NCI-H446 treated with DMSO at 0.1 percent for 48 hours (cell line): ENCODE results near the gene METTL17.
A peak's percentile ranks its signal among the peaks of the same experiment; 100 is the strongest.
"Not testable (repeated sequence)": the region's sequence is repeated elsewhere in the genome, so short reads cannot be mapped to it uniquely, and the experiment has no call there.

Experiments
- DNase-seq: peaks from one replicate; lab custom pipeline; 2025; lab: John Stamatoyannopoulos, UW

The METTL17 gene

DNA sequence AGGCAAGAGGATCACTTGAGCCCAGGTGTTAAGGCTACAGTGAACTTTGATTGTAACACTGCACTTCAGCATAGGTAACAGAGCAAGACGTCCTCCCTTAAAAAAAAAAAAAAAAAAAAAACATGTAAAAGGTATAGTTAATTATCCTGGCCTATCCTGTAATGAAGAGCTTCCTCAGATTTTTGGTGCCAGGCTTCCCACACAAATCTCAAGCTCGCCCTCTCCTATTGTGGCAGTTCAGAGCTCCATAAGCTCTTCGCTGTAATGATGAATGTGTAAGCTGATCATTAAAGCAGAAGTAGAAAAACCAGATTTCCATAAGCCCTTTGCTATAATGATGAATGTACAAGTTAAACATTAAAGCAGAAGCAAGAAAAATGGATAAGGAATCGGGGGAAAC is 7.3 kb downstream of the METTL17 start:
- no peak for DNase-seq

GRCh38 chr14:20997564-20997963 is 7.8 kb downstream of the METTL17 start:
- DNase-seq: no peak

DNA sequence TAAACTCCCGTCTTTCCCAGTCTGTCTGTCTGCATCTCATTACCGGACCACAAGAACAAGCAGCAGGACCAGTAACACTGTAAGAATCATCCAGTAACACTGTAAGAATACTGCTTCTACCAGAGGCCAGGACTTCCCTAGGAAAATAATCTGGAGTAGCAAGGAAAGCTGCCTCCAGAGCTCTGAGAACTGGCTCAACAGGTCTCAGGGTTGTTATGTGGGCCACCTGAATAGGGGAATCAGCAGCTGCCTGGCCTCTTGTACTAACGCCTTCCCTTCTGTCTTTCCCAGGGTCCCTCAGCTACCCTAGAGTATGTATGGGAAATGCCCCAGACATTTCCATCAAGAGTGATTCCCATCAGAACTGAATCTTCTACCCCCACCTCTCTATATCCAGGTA is 8.4 kb downstream of the METTL17 start:
- DNase-seq: no peak

GRCh38 chr14:20998674-20999366 is 9.0 kb downstream of the METTL17 start, which contains the start of gene SLC39A2:
SLC39A2 (plus strand) TSS chr14:20999293; CDS start chr14:20999447, 154 bp downstream.
- DNase-seq: no peak

DNA sequence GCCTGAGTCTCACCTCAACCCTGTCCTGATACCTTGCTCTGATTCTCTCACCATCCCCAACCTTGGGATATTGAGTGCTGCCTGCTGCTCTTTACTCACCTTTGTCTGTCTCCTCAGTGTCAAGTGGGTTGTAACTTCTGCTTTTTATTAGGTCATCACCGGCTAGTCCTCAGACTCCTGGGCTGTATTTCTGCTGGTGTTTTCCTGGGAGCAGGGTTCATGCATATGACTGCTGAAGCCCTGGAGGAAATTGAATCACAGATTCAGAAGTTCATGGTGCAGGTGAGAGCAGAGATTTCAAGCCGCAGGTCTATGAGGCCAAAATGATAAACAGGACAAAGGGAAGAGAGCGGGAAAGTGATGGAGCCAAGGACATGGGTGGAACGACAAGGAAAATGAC is 9.8 kb downstream of the METTL17 start:
- DNase-seq: no peak

DNA sequence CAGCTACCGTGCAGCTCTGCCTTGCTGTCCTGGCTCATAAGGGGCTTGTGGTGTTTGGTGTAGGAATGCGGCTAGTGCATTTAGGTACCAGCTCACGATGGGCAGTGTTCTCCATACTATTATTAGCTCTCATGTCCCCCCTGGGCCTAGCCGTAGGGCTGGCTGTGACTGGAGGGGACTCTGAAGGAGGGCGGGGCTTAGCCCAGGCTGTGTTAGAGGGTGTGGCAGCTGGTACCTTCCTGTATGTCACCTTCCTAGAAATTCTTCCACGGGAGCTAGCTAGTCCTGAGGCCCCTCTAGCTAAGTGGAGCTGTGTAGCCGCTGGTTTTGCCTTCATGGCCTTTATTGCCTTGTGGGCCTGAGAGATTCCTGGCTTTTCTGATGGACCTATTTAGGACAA is 11.4 kb downstream of the METTL17 start:
- DNase-seq: no peak

GRCh38 chr14:21003788-21004346 is 14.1 kb downstream of the METTL17 start:
- no peak for DNase-seq

DNA sequence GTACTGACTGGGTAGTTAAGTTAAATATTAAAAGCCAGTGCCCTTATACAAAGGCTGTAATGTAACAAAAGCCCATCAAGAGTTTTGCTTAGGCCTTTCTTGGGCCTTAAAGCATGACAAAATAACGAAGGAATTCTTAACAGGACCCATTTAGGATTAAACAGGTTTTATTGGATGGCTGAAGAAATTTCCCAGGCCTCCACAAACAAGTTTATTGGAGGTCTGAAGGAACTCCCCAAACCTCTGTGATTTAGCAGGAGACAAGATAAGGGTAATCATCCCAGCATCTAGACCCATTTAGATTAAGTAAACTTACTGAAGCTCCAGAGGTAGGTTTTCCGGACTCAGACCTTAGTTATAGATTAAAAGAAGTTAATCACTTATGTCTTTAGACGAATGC is 19.9 kb downstream of the METTL17 start:
- DNase-seq: not testable (repeated sequence)

DNA sequence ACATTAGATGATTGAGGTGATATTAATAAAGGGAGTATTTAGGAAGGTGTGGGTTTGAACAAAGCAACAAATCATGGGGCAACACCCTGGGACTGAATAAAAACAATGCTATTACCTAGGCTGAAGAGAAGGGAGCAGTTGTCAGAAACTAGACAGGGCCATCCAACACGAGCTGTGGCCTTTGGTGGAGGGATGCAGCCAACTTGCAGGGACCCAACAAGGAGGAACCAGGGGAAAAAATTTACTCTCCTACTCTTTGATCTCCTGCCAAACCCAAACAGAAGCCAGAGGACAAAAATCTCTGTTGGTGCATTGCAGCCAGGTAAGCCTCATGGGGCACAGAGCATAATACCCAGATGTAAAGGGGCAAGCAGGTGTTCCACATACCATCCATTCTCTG is 21.4 kb downstream of the METTL17 start:
- no peak for DNase-seq

GRCh38 chr14:21014761-21015190 is 25.0 kb downstream of the METTL17 start:
- DNase-seq: peak; percentile 65

- DNase-seq: no peak
Observed at GRCh38 chr14:21015312-21015711, 25.5 kb downstream of the METTL17 start.

GRCh38 chr14:21016413-21017190 is 26.8 kb downstream of the METTL17 start:
- DNase-seq: no peak

DNA sequence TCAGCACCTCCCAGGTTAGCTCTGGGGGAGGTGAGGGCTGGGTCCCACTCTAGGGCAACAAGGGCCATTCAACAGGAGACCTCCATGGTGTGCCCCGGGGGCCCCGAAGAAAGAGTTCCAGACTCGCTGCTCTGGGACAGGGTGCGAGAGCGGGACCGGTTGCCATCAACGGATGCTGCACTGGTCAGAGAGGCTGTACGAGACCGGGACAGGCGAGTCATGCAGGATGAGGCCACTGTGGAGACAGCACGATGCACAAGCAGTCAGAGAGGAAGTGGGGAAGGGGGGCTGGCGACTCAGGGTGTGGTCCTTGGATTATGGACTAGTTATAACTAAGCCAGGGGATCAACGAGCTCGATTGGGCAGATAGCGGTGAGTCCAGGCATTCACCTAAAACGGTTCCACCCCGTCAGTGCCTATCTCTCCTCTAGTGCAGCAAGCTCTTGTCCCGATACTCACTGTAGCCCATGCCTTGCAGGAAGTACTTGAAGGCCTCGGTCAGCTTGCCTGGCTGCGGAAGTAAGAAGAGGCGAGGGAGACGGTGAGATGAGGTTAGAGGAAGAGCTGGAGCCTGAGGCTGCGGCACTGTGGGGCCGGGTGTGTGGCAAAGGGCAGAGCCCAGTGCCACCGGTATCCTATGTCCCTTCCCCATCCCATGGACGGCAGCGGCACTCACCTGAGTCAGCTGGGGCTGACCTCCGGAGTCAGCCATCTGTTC is 27.9 kb downstream of the METTL17 start:
- DNase-seq: no peak

DNA sequence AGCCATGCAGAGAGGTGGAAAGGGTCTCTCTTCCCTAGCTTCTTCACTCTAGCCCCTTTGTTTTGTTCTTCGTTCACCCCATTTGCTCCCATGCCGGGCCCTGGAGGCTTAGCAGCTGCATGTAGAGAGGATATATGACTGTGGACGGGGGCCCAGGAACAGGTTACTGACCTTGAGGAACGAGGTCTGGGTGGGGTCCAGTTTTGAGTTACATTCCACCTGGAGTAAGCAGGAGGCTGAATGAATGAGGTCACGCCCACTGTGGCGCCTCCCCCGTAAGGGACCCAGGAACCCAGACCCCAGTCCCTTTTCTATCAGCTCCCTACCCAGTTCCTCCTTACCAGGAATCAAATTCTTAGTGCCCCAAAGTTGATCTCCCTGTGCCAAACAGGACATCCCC is 28.5 kb downstream of the METTL17 start:
- DNase-seq: no peak

DNA sequence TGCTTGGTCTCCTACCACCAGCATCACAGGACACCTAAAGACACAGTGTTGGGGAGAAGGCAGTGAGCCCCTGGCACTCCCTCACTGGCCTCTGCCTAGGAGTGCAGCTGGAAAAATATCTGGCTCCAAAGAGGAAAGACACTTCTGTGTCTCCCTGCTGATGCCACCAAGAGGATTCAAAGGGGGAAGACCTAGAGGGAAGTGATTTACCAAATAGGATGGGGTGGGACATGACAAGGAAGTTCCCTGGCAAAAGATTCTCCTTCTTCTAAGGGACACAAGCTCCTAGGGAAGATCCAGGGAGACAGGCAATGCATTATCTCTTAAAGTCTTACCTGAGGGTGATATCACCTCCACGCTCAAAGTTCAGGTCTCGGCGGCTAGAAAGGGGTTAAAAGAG is 29.0 kb downstream of the METTL17 start:
- DNase-seq: no peak

- no peak for DNase-seq
Observed at GRCh38 chr14:21019366-21019765, 29.6 kb downstream of the METTL17 start.

GRCh38 chr14:21020977-21021545 is 31.3 kb downstream of the METTL17 start:
- no peak for DNase-seq

GRCh38 chr14:21022686-21023085 is 32.9 kb downstream of the METTL17 start:
- no peak for DNase-seq

DNA sequence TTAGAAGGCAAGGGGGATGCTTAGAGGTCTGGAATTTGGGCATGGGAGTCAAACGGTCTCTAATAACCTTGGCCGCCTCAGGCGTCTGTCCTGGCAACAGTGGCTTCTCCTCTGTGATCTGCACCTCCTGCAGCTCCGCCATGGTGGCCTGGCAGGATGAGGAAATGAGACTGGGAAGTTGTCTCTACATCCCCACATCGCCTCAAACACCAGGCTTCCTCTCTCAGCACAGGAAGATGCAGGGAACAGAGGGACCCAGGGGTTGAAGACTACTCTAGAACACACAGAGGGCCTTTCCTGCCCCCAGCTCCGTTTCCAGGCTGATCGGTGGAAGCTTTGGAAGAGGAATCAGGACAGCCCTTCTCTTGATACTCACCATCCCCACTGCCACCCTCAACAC is 33.4 kb downstream of the METTL17 start:
- no peak for DNase-seq

DNA sequence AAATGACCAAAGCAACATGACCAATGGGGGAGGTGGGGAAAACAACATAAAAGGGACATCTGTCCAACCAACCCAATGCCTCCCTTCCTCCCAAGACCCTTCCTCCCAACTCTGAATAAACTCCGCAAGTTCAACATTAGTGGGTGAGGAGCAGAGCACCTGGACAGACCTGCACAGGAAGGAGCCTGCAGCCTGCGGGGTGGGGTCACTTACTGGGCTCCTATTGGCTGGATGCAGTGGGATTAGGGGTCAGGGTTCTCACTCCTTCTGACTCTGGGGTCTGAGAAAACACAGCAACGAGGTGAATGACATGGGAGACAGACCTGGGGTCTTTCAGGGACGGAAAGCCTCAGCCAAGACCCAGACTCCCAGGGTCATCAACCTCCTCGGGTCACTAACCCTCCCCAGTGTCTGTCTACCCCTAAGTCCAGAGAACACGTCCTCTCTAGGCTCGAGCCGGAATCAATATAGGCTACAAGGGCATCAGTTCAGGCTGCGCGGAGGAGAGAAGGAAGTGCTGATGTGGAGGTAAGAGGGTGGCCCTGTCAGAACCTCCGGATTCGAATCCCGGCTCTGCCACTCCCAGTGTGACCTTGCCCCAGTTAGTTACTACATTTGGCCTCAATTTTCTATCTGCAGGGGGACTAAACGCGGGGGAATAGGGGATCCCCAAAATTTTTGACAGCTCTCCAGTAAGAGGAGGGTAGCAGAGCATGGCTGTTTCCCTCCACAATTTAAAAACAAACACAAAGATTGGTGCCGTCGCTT is 34.2 kb downstream of the METTL17 start:
- DNase-seq: no peak
